Fibroblast of villous mesenchyme (primary cell): ENCODE results near the gene PRKG1. TPM values are rescaled to one million over a fixed set of nuclear protein-coding genes. Genes with fewer than 3 reads are reported as not detected.

Source experiments
- DNase-seq: peaks from one replicate; pipeline ENCODE4 v3.0.0-alpha.2; 2010; ENCODE audit warnings: low read depth
- H3K4me3 ChIP-seq: 2 replicates; pipeline ENCODE4 v1.5.1; 2011; ENCODE audit warnings: low read depth, mild to moderate bottlenecking, low read length
- CTCF ChIP-seq: IDR thresholded peaks from 2 replicates; pipeline ENCODE4 v1.5.1; 2012; ENCODE audit warnings: low read depth, mild to moderate bottlenecking, low read length; ENCODE audit not compliant: insufficient read depth
- total RNA-seq: library from RNA; depleted of rRNA; stranded (reverse); fragments of >200 nt; gene quantifications from 2 replicates; pipeline ENCODE4 v1.2.3, GENCODE V29; 2012

The PRKG1 gene
- total RNA-seq, 1 donor: 19.0 TPM

GRCh38 chr10:52217531-52217930, 1143.2 kb downstream of the PRKG1 start:
- no peak for DNase-seq
- H3K4me3 ChIP-seq: no peak overlapping the region
- no peak for TF ChIP-seq CTCF

GRCh38 chr10:52220947-52221346, 1146.7 kb downstream of the PRKG1 start:
- TF ChIP-seq CTCF: no peak
- no peak for DNase-seq
- no peak overlapping the region for H3K4me3 ChIP-seq

GRCh38 chr10:52221923-52222322, 1147.6 kb downstream of the PRKG1 start:
- TF ChIP-seq CTCF: no peak
- DNase-seq: no peak
- H3K4me3 ChIP-seq: no peak overlapping the region

- no peak for TF ChIP-seq CTCF
- H3K4me3 ChIP-seq: no peak overlapping the region
- peak; percentile 27 for DNase-seq
Measured at GRCh38 chr10:52226197-52226847, 1152.0 kb downstream of the PRKG1 start.

GRCh38 chr10:52228556-52228955, 1154.3 kb downstream of the PRKG1 start:
- no peak overlapping the region for H3K4me3 ChIP-seq
- TF ChIP-seq CTCF: no peak
- DNase-seq: no peak

- no peak for DNase-seq
- TF ChIP-seq CTCF: no peak
- no peak overlapping the region for H3K4me3 ChIP-seq
Measured at GRCh38 chr10:52229291-52229931, 1155.1 kb downstream of the PRKG1 start.
